ENCODE data around the gene FAAP20. TPM values are rescaled to one million over a fixed set of nuclear protein-coding genes. Genes with fewer than 3 reads are reported as not detected.

Gene FAAP20
- total and polyA plus RNA-seq, 9 of the 15 experiments (the other 6 are each of a cell fraction or from before 2014, with no cell fraction given): 0.58 to 143 (median 9.9) TPM

DNA sequence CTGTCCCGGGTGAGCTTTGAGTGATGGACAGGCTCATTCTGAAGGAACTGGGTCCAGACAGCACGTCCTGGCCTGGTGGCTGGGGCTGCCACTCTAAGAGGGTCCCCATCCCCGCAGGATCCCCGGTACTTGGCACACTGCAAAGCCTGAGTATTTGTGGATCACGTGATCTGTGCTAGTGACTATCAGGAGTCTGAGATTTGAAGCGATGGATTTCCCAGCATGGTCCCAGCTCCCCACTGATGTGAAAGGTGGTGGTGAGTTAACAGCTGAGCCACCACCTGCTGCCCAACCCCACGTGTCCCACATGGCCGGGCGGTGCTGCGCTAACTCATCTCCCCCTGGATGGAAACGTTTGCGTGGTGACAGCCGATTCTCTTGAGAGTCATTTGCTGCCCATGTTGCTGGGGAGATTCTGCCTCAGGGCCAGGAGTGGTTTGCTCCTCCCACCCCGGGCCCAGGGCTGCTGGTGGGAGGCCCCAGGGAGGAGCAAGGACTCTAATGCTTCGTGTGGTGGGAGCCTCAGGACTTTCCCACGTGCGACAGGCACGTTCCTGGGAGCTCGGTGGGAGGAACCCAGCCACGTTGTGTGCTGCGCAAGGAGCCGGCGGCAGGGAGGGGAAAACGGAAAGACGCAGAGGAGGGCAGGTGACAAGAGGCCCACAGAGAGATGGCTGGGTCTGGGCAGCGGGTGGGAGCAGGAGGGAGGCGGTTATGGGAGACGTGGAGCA, 15.1 kb downstream of the FAAP20 start (continued):
- TF ChIP-seq, protein P1, sequence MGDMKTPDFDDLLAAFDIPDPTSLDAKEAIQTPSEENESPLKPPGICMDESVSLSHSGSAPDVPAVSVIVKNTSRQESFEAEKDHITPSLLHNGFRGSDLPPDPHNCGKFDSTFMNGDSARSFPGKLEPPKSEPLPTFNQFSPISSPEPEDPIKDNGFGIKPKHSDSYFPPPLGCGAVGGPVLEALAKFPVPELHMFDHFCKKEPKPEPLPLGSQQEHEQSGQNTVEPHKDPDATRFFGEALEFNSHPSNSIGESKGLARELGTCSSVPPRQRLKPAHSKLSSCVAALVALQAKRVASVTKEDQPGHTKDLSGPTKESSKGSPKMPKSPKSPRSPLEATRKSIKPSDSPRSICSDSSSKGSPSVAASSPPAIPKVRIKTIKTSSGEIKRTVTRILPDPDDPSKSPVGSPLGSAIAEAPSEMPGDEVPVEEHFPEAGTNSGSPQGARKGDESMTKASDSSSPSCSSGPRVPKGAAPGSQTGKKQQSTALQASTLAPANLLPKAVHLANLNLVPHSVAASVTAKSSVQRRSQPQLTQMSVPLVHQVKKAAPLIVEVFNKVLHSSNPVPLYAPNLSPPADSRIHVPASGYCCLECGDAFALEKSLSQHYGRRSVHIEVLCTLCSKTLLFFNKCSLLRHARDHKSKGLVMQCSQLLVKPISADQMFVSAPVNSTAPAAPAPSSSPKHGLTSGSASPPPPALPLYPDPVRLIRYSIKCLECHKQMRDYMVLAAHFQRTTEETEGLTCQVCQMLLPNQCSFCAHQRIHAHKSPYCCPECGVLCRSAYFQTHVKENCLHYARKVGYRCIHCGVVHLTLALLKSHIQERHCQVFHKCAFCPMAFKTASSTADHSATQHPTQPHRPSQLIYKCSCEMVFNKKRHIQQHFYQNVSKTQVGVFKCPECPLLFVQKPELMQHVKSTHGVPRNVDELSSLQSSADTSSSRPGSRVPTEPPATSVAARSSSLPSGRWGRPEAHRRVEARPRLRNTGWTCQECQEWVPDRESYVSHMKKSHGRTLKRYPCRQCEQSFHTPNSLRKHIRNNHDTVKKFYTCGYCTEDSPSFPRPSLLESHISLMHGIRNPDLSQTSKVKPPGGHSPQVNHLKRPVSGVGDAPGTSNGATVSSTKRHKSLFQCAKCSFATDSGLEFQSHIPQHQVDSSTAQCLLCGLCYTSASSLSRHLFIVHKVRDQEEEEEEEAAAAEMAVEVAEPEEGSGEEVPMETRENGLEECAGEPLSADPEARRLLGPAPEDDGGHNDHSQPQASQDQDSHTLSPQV (IDR thresholded peaks at IDR 0.05): peak; percentile 74; the same call in 1 of the 2 replicates
- TF ChIP-seq, protein P2, sequence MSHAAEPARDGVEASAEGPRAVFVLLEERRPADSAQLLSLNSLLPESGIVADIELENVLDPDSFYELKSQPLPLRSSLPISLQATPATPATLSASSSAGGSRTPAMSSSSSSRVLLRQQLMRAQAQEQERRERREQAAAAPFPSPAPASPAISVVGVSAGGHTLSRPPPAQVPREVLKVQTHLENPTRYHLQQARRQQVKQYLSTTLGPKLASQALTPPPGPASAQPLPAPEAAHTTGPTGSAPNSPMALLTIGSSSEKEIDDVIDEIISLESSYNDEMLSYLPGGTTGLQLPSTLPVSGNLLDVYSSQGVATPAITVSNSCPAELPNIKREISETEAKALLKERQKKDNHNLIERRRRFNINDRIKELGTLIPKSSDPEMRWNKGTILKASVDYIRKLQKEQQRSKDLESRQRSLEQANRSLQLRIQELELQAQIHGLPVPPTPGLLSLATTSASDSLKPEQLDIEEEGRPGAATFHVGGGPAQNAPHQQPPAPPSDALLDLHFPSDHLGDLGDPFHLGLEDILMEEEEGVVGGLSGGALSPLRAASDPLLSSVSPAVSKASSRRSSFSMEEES (CRISPR knock-in tag; IDR thresholded peaks at IDR 0.05): peak; percentile 79
- TF ChIP-seq MTA1 (IDR thresholded peaks at IDR 0.05; ENCODE audit: borderline replicate concordance) (no peak), CBFA2T2 (conservative IDR thresholded peaks at IDR 0.05) (peak; percentile 11; the same call in 1 of the 2 replicates), NFRKB (IDR thresholded peaks at IDR 0.05; ENCODE audit: low read depth) (peak; percentile 38; the same call in 1 of the 2 replicates), ELF4 (CRISPR knock-in tag; IDR thresholded peaks at IDR 0.05) (0 out of 2 replicates have a peak, but pooled peaks have one; percentile 62), CBFB (CRISPR knock-in tag; IDR thresholded peaks at IDR 0.05) (0 out of 2 replicates have a peak, but pooled peaks have one; percentile 16), MTA2 (IDR thresholded peaks at IDR 0.05; ENCODE audit: low read depth) (0 out of 2 replicates have a peak, but pooled peaks have one; percentile 12), TEAD2 (tag; IDR thresholded peaks at IDR 0.05) (no peak), MECOM (CRISPR knock-in tag; IDR thresholded peaks at IDR 0.05) (no peak), OTX1 (CRISPR knock-in tag; IDR thresholded peaks at IDR 0.05) (peak; percentile 64; the same call in 1 of the 2 replicates)
- TF ChIP-seq, protein P3, sequence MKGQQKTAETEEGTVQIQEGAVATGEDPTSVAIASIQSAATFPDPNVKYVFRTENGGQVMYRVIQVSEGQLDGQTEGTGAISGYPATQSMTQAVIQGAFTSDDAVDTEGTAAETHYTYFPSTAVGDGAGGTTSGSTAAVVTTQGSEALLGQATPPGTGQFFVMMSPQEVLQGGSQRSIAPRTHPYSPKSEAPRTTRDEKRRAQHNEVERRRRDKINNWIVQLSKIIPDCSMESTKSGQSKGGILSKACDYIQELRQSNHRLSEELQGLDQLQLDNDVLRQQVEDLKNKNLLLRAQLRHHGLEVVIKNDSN (CRISPR knock-in tag; IDR thresholded peaks at IDR 0.05): peak; percentile 60
- TF ChIP-seq, protein P4, sequence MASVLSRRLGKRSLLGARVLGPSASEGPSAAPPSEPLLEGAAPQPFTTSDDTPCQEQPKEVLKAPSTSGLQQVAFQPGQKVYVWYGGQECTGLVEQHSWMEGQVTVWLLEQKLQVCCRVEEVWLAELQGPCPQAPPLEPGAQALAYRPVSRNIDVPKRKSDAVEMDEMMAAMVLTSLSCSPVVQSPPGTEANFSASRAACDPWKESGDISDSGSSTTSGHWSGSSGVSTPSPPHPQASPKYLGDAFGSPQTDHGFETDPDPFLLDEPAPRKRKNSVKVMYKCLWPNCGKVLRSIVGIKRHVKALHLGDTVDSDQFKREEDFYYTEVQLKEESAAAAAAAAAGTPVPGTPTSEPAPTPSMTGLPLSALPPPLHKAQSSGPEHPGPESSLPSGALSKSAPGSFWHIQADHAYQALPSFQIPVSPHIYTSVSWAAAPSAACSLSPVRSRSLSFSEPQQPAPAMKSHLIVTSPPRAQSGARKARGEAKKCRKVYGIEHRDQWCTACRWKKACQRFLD (CRISPR knock-in tag; IDR thresholded peaks at IDR 0.05): 0 out of 2 replicates have a peak, but pooled peaks have one; percentile 16
- TF ChIP-seq, protein P5, sequence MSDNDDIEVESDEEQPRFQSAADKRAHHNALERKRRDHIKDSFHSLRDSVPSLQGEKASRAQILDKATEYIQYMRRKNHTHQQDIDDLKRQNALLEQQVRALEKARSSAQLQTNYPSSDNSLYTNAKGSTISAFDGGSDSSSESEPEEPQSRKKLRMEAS (CRISPR knock-in tag; IDR thresholded peaks at IDR 0.05): peak; percentile 11; the same call in 1 of the 2 replicates
- TF ChIP-seq, protein P6, sequence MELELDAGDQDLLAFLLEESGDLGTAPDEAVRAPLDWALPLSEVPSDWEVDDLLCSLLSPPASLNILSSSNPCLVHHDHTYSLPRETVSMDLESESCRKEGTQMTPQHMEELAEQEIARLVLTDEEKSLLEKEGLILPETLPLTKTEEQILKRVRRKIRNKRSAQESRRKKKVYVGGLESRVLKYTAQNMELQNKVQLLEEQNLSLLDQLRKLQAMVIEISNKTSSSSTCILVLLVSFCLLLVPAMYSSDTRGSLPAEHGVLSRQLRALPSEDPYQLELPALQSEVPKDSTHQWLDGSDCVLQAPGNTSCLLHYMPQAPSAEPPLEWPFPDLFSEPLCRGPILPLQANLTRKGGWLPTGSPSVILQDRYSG (tag; conservative IDR thresholded peaks at IDR 0.05; ENCODE audit: low read depth): peak; percentile 67; the same call in 1 of the 2 replicates
- TF ChIP-seq, protein P7, sequence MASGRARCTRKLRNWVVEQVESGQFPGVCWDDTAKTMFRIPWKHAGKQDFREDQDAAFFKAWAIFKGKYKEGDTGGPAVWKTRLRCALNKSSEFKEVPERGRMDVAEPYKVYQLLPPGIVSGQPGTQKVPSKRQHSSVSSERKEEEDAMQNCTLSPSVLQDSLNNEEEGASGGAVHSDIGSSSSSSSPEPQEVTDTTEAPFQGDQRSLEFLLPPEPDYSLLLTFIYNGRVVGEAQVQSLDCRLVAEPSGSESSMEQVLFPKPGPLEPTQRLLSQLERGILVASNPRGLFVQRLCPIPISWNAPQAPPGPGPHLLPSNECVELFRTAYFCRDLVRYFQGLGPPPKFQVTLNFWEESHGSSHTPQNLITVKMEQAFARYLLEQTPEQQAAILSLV (tag; IDR thresholded peaks at IDR 0.05): peak; percentile 64; the same call in 1 of the 2 replicates
